Hepatocyte (in vitro differentiated cells): Measurements from ENCODE around the gene SAPCD2. TPM values are rescaled to one million over a fixed set of nuclear protein-coding genes. Genes with fewer than 3 reads are reported as not detected.

Experiments used
- DNase-seq: peaks from one replicate; pipeline ENCODE4 v3.0.0-alpha.2; 2016; ENCODE audit warnings: low spot score
- H2AFZ ChIP-seq: fragments of 200-600 bp; sonication (generic); 2 replicates; pipeline ENCODE4 v1.6.0; 2016; ENCODE audit warnings: antibody characterized with exemption, mild to moderate bottlenecking
- H3K27ac ChIP-seq: fragments of 200-600 bp; sonication (generic); 2 replicates; pipeline ENCODE4 v1.5.1; 2016; ENCODE audit warnings: mild to moderate bottlenecking
- H3K27me3 ChIP-seq: fragments of 200-600 bp; sonication (generic); 2 replicates; pipeline ENCODE4 v1.6.1; 2016
- H3K36me3 ChIP-seq: fragments of 200-600 bp; sonication (generic); replicated peaks from 2 replicates; pipeline ENCODE4 v1.5.1; 2016; ENCODE audit warnings: low read depth; ENCODE audit not compliant: insufficient read depth
- H3K4me1 ChIP-seq: fragments of 200-600 bp; sonication (generic); 2 replicates; pipeline ENCODE4 v1.5.1; 2016; ENCODE audit warnings: mild to moderate bottlenecking, moderate library complexity; ENCODE audit not compliant: insufficient read depth
- H3K4me2 ChIP-seq: fragments of 200-600 bp; sonication (generic); 2 replicates; pipeline ENCODE4 v1.6.0; 2016
- H3K4me3 ChIP-seq: fragments of 200-600 bp; sonication (generic); 2 replicates; pipeline ENCODE4 v1.5.1; 2016; ENCODE audit warnings: mild to moderate bottlenecking
- H3K79me2 ChIP-seq: fragments of 200-600 bp; sonication (generic); 2 replicates; pipeline ENCODE4 v1.6.0; 2017; ENCODE audit warnings: mild to moderate bottlenecking
- H3K9me2 ChIP-seq: fragments of 200-600 bp; sonication (generic); replicated peaks from 2 replicates; pipeline ENCODE4 v1.6.0; 2017; ENCODE audit warnings: mild to moderate bottlenecking; ENCODE audit not compliant: insufficient read depth
- H3K9me3 ChIP-seq: fragments of 200-600 bp; sonication (generic); 2 replicates; pipeline ENCODE4 v1.5.1; 2016; ENCODE audit warnings: low read depth, mild to moderate bottlenecking
- H4K20me1 ChIP-seq: fragments of 200-600 bp; sonication (generic); 2 replicates; pipeline ENCODE4 v1.6.0; 2016; ENCODE audit warnings: mild to moderate bottlenecking; ENCODE audit not compliant: insufficient read depth, poor library complexity, severe bottlenecking
- CTCF ChIP-seq: fragments of 200-600 bp; sonication (generic); IDR thresholded peaks from 2 replicates; pipeline ENCODE4 v1.5.1; 2016; ENCODE audit warnings: antibody characterized with exemption, mild to moderate bottlenecking; ENCODE audit not compliant: poor library complexity
- EZH2 ChIP-seq: fragments of 200-600 bp; sonication (generic); IDR thresholded peaks from 2 replicates; pipeline ENCODE4 v1.6.1; 2016; ENCODE audit warnings: antibody characterized with exemption, mild to moderate bottlenecking, borderline replicate concordance
- EZH2phosphoT487 ChIP-seq: fragments of 200-600 bp; sonication (generic); IDR thresholded peaks from one replicate; pipeline ENCODE4 v1.6.1; 2018; ENCODE audit warnings: antibody characterized with exemption, mild to moderate bottlenecking, low read depth, moderate library complexity; ENCODE audit not compliant: unreplicated experiment, severe bottlenecking
- WGBS: methylation state at CpG from one replicate; pipeline ENCODE4 v1.1.6; 2016; ENCODE audit warnings: low lambda C conversion rate; ENCODE audit errors: missing lambda C conversion rate; 5-methylcytosine and 5-hydroxymethylcytosine counted together
- polyA plus RNA-seq: library from polyadenylated mRNA; unstranded; fragments of >200 nt; fragmentation: Nextera tagmentation; extraction: Ambion mirVana; gene quantifications from 2 replicates; pipeline ENCODE4 v1.2.1, GENCODE V29; 2016
- total RNA-seq: library from RNA; depleted of rRNA; stranded (reverse); fragments of >200 nt; gene quantifications from 2 replicates; pipeline ENCODE4 v1.2.3, GENCODE V29; 2014

The SAPCD2 gene
- total and polyA plus RNA-seq, 2 experiments from 2014 or later, result 4.8 to 7.5 TPM

DNA sequence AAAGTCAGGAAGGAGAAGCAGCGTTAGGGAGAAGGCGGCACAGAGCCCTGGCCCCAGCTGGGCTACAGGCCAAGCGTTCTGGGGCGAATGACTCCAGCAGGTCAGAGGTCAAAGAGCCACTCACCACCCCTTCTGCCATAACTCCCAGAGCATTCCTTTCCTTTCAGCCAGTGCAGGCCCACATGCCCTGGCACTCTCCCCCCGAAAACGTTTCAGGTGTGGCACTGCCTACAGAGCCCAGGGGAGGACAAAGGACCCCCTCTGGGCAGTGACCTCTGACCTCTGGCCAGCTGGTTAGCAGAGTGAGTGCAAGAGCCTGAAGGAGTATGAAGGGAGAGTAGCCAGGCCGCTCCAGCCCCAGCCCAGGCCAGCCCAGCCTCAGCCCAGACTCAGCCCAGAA is 47.2 kb downstream of the SAPCD2 start:
- Histone ChIP-seq H3K4me1 (peaks cover 6% of the 10 kb centered on the region), H3K27me3 (no peaks in the 10 kb centered on the region), H4K20me1 (no peaks in the 10 kb centered on the region), H2AFZ (no peak overlapping the region), H3K79me2 (no peaks in the 10 kb centered on the region), H3K4me2 (no peak overlapping the region), H3K9me2 (no peaks in the 10 kb centered on the region), H3K9me3 (no peaks in the 10 kb centered on the region), H3K27ac (no peak overlapping the region), H3K4me3 (no peak overlapping the region), H3K36me3 (no peaks in the 10 kb centered on the region)
- WGBS, result 82% methylated on average over 6 of the region's 7 CpGs
- no peak for TF ChIP-seq EZH2phosphoT487
- TF ChIP-seq EZH2, result no peak
- no peak for DNase-seq

DNA sequence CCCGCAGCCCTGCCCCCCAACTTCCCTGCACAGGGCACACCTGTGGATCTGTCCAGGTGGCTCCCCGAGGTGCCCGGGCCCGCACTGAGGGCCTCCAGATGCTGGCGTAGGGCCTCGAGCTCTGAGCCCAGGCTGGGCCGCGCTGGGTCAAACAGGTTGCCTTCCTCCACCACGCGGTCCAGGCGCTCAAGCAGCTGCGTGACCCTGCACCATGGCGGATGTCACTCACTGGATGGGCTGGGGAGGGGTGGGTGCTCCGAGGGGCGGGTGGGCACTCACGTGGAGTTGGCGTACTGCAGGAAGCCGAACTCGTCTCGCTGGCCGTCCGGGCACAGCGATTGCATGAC is 47.7 kb downstream of the SAPCD2 start:
- H3K4me1 ChIP-seq, result peaks cover 6% of the 10 kb centered on the region
- H3K9me2 ChIP-seq, result no peaks in the 10 kb centered on the region
- no peak for TF ChIP-seq EZH2
- no peak for TF ChIP-seq EZH2phosphoT487
- no peak overlapping the region for H3K27ac ChIP-seq
- no peak overlapping the region for H2AFZ ChIP-seq
- no peaks in the 10 kb centered on the region for H3K79me2 ChIP-seq
- 96% methylated on average over 23 of the region's 23 CpGs for WGBS
- no peaks in the 10 kb centered on the region for H3K36me3 ChIP-seq
- H3K4me3 ChIP-seq, result no peak overlapping the region
- DNase-seq, result no peak
- H4K20me1 ChIP-seq, result no peaks in the 10 kb centered on the region
- H3K9me3 ChIP-seq, result no peaks in the 10 kb centered on the region
- no peaks in the 10 kb centered on the region for H3K27me3 ChIP-seq
- H3K4me2 ChIP-seq, result no peak overlapping the region

DNA sequence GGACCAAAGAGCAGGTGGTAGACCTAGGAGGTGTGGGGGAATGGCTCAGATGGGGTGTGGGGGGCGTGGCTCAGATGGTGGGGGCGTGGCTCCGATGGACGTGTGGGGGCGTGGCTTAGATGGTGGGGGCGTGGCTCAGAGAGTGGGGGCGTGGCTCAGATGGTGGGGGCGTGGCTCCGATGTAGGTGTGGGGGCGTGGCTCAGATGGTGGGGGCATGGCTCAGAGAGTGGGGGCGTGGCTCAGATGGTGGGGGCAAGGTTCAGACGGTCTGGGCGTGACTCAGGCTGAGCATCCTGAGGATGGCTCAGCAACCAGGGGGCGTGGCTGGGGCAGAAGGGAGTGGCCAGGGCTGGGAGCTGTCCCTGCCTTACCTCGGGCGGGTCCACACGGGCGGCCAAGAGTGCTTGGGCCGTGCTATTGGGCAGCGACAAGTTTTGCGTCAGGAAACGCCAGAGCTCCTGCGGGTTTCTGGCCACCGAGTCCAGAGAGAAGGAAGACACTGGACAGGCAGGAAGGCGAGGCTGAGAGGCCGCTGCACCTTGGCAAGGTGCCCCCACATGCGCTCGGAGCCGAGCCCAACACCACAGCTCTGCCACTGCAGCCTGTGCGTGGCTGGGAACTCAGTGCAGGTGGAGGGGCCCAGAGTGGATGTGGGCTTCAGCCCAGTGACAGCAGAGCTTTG is 48.2 kb downstream of the SAPCD2 start:
- H2AFZ ChIP-seq, result no peak overlapping the region
- H3K9me2 ChIP-seq, result no peaks in the 10 kb centered on the region
- peaks cover 2% of the 10 kb centered on the region for H3K4me1 ChIP-seq
- H3K27ac ChIP-seq, result no peak overlapping the region
- H3K27me3 ChIP-seq, result no peaks in the 10 kb centered on the region
- no peaks in the 10 kb centered on the region for H3K9me3 ChIP-seq
- no peaks in the 10 kb centered on the region for H3K36me3 ChIP-seq
- H3K79me2 ChIP-seq, result no peaks in the 10 kb centered on the region
- no peak overlapping the region for H3K4me2 ChIP-seq
- WGBS, result 86% methylated on average over 18 of the region's 30 CpGs
- no peak overlapping the region for H3K4me3 ChIP-seq
- DNase-seq, result peak; percentile 88
- H4K20me1 ChIP-seq, result no peaks in the 10 kb centered on the region
- TF ChIP-seq EZH2phosphoT487 (no peak), EZH2 (no peak), CTCF (no peak)

DNA sequence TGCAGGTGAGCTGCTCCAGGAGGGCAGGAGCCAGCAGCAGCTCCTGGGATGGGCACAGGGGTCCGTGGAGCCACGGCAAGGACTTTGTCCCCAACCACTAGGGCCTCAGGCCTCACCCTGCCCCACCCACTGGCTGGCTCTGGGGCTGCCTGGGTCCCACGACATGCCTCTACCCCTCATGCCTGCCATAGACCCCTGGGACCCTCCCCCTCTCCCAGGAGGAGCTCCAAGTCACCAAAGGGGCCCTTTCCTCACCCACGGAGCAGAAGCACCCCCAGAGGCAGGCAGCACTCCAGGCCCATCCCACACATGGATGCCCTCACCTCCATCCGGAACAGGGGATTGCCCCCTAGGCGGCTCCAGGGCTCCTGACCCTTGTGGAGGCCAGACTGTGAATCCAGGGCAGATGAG is 48.8 kb downstream of the SAPCD2 start:
- H2AFZ ChIP-seq, result no peak overlapping the region
- 85% methylated on average over 6 of the region's 6 CpGs for WGBS
- no peak for DNase-seq
- H3K79me2 ChIP-seq, result no peaks in the 10 kb centered on the region
- H3K9me2 ChIP-seq, result no peaks in the 10 kb centered on the region
- no peaks in the 10 kb centered on the region for H4K20me1 ChIP-seq
- no peak for TF ChIP-seq EZH2phosphoT487
- TF ChIP-seq CTCF, result no peak
- TF ChIP-seq EZH2, result no peak
- H3K9me3 ChIP-seq, result no peaks in the 10 kb centered on the region
- no peak overlapping the region for H3K4me3 ChIP-seq
- H3K4me1 ChIP-seq, result no peaks in the 10 kb centered on the region
- H3K27me3 ChIP-seq, result no peaks in the 10 kb centered on the region
- no peak overlapping the region for H3K4me2 ChIP-seq
- no peak overlapping the region for H3K27ac ChIP-seq
- H3K36me3 ChIP-seq, result no peaks in the 10 kb centered on the region
